HFF-Myc (cell line): ENCODE data around the gene NALCN.

Experiments used
- DNase-seq: peaks from one replicate; pipeline ENCODE4 v3.0.0-alpha.2; 2011; ENCODE audit warnings: low read depth; ENCODE audit errors: extremely low read depth
- H3K4me3 ChIP-seq: replicated peaks from 2 replicates; pipeline ENCODE4 v1.5.1; 2011; ENCODE audit warnings: low read depth, mild to moderate bottlenecking, control low read depth, low read length
- TF ChIP-seq, protein P1 (sequence below): IDR thresholded peaks from 2 replicates; pipeline ENCODE4 v1.5.1; 2012; ENCODE audit warnings: mild to moderate bottlenecking, low read depth, low read length, control low read depth; ENCODE audit errors: missing control alignments

The NALCN gene

DNA sequence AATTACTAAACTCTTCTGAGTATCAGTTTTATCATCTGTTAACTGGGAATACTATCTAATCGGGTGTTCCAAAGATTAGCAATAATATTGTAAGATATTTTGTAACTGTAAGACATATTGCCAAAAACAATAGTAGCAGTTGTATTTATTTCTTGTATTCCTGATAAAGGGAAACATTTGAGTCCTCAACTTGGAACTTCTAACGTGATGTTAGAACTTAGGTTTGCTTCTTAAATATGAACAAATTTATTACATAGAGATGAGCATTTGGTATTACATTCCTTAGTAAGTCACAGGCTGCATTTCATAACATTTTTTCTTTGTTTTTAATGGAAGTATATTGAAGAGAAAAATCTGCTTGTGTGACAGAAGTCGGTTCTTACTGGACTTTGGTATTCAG lies 225.3 kb downstream of the NALCN start:
- no peak overlapping the region for H3K4me3 ChIP-seq
- DNase-seq = no peak
- TF ChIP-seq, protein P1, sequence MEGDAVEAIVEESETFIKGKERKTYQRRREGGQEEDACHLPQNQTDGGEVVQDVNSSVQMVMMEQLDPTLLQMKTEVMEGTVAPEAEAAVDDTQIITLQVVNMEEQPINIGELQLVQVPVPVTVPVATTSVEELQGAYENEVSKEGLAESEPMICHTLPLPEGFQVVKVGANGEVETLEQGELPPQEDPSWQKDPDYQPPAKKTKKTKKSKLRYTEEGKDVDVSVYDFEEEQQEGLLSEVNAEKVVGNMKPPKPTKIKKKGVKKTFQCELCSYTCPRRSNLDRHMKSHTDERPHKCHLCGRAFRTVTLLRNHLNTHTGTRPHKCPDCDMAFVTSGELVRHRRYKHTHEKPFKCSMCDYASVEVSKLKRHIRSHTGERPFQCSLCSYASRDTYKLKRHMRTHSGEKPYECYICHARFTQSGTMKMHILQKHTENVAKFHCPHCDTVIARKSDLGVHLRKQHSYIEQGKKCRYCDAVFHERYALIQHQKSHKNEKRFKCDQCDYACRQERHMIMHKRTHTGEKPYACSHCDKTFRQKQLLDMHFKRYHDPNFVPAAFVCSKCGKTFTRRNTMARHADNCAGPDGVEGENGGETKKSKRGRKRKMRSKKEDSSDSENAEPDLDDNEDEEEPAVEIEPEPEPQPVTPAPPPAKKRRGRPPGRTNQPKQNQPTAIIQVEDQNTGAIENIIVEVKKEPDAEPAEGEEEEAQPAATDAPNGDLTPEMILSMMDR = no peak

DNA sequence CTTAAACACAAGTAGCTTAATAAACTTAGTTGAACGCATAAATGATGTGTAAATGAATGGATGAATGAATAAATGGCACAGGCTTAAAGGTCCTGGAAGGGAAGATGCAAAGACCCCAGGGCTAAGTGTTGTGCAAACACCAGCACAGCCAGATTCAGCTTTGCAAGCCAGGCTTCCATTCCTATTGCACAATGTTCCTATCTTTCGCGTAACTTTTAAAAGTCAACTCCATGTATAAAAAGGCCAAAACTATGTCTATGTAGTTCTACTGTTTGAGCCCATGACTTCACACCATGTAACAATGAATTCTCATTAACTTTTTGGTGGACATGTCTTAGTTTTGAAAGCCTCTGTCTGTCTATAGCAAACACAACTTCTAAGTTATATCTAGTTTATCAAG lies 226.0 kb downstream of the NALCN start:
- no peak overlapping the region for H3K4me3 ChIP-seq
- TF ChIP-seq, protein P1 = no peak
- DNase-seq = no peak

DNA sequence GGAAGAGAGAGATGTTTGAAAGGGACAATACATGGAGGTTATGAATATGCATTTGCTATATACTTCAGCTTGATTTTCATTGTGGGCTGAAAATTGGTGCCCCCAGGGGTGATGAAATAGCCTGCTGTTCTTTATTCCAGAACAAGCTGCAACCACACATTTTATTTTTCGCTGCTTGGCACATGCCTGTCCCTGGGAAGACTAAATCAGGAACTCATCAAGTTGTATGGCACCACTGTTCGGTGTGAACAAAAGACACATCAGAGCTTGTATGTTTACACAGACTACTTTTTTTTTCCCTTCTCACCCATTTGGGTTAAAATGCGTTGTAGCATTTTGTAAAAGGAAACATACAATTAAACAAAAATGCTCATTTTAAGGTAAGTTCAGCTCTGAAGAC lies 230.7 kb downstream of the NALCN start:
- TF ChIP-seq, protein P1 = no peak
- DNase-seq = no peak
- H3K4me3 ChIP-seq = no peak overlapping the region

DNA sequence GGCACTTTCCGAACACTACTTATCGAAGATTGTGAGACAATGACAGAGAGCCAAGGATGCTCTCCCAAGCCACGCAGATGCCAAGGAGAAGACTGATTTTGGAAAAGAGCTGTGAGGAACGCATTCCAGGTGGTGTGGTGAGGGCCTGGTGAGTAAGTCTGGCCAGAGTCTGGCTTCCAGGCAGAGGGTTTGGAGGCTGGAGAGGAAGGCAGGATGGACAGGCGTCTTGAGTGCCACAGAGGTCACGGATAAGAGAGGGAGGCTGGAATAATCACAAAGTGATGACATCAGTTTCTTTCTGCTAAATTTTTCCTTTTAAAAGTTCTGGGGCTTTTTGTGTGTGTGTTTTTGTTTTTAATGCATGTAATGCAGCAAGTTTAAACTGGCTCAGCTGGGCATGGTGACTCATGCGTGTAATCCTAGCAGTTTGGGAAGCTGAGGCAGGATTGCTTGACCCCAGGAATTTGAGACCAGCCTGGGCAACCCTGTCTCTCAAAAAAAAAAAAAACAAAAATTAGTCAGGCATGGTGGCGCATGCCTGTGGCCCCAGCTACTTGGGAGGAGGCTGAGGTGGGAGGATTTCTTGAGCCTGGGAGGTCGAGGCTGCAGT lies 235.1 kb downstream of the NALCN start:
- DNase-seq = no peak
- TF ChIP-seq, protein P1 = no peak
- H3K4me3 ChIP-seq = no peak overlapping the region

DNA sequence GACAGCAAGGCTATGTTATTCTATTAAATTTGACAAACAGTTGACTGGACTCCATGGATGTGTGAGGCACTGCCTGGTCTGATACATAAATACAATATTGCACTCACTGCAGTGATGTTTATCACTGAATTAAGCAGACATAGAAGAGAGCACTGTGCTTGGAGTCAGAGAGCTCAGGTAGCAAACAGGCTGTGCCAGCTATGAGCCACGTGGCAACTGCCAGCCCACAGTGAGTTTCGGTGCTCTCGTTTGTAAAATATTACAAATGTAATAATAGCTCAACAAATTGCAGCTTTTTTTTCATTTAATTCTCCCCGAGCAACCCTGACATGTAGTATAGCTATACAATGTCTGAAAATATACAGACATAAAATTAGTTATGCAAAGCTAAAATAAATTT lies 237.3 kb downstream of the NALCN start:
- H3K4me3 ChIP-seq = no peak overlapping the region
- TF ChIP-seq, protein P1 = no peak
- DNase-seq = no peak

DNA sequence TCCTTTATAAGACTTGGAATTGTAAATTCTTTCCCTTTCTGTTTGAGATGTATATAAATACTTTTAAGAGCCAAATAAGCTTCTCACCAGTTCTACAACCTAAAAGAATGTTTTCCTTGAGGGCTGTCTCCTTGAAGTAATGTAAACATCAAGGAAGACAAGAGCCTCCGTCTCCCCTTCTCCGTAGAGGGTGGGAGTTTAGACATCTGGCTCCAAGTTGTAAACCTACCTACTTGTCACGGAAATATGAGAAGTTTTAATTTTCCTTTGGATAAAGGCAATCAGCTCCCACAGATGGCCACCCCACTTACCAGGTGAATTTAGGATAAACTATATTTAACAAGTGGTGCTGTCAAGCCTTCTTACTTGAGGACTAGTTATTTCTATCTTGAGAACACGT lies 237.9 kb downstream of the NALCN start:
- no peak overlapping the region for H3K4me3 ChIP-seq
- TF ChIP-seq, protein P1 = no peak
- DNase-seq = no peak

DNA sequence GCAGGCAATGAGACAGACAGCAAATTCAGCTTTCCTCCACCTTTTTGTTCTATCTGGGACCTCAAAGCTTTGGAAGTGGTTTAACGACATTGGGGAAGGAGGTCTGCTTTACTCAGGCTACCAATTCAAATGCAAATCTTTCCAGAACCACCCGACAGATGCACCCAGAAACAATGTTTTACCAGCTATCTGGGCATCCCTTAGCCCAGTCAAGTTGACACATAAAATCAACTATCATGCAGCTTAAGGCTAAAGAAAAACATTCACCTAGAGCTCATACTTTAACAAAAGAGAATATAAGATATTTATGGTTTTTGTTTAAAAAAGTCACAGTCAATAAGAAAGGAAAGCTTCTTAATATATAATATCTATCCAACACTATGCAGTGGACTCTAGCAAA lies 246.0 kb downstream of the NALCN start:
- no peak for DNase-seq
- H3K4me3 ChIP-seq = no peak overlapping the region
- TF ChIP-seq, protein P1 = no peak
